GM12878 (cell line): ENCODE measurements around the gene ANO8. TPM values are rescaled to one million over a fixed set of nuclear protein-coding genes. Genes with fewer than 3 reads are reported as not detected.
A peak's percentile ranks its signal among the peaks of the same experiment; 100 is the strongest.

Experiments used
- ATAC-seq: fragments of 200-7000 bp; cut with Tn5 transposase; 3 replicates; pipeline ENCODE4 v1.9.1; 2020; ENCODE audit warnings: mild to moderate bottlenecking, moderate library complexity
- BruUV-seq: library from RNA; stranded (reverse); fragments of 400-500 nt; replicated peaks from 2 replicates; lab custom pipeline; 2021; lab: Mats Ljungman, UMichigan
- CTCF ChIA-PET: fragments of 300-600 bp; sonication (Branson Sonifier 250); formaldehyde crosslinking; extraction: SDS; loops from one replicate; lab custom pipeline; 2021; ENCODE audit warnings: inconsistent platforms; lab: Yijun Ruan, JAX
- POLR2A ChIA-PET: fragments of 350-600 bp; formaldehyde crosslinking; extraction: SDS; loops from one replicate; lab custom pipeline; 2021; ENCODE audit warnings: inconsistent platforms; lab: Charles Lee
- RAD21 ChIA-PET: fragments of 300-600 bp; sonication (Branson Sonifier 250); formaldehyde crosslinking; loops from one replicate; lab custom pipeline; 2023; ENCODE audit warnings: antibody characterized with exemption; ENCODE audit not compliant: unreplicated experiment; lab: Charles Lee
- SMC1A ChIA-PET: fragments of 300-600 bp; sonication (Branson Sonifier 250); formaldehyde crosslinking; loops from one replicate; lab custom pipeline; 2023; ENCODE audit not compliant: unreplicated experiment, uncharacterized antibody; lab: Charles Lee
- DNase-seq: peaks from one replicate; pipeline ENCODE4 v3.0.0-alpha.2; 2011; ENCODE audit warnings: low read depth, low spot score
- FAIRE-seq: peaks from 3 replicates; lab custom pipeline; 2011; peaks lifted over from hg19 to GRCh38; lab: Jason Lieb, UNC
- H2AFZ ChIP-seq: 2 replicates; pipeline ENCODE4 v1.6.0; 2011; ENCODE audit warnings: low read depth, low read length, control low read depth; ENCODE audit not compliant: control insufficient read depth
- H3K27ac ChIP-seq: 2 replicates; pipeline ENCODE4 v1.5.1; 2011; ENCODE audit warnings: control low read depth; ENCODE audit not compliant: control insufficient read depth, insufficient read depth
- H3K27me3 ChIP-seq, 2 experiments: replicated peaks in 1 of 2; 2 replicates each; pipeline versions ENCODE4 v1.6.0 to v1.6.1; 2011; ENCODE audit warnings: low read length in 1 of 2; ENCODE audit not compliant: control insufficient read depth in 2 of 2, insufficient read depth in 2 of 2
- H3K36me3 ChIP-seq, 2 experiments: 2 replicates each; pipeline ENCODE4 v1.5.1; 2011; ENCODE audit warnings: low read length in 1 of 2; ENCODE audit not compliant: control insufficient read depth in 2 of 2, insufficient read depth in 2 of 2
- H3K4me1 ChIP-seq: 2 replicates; pipeline ENCODE4 v1.6.1; 2011; ENCODE audit warnings: mild to moderate bottlenecking, low read length, moderate library complexity, mixed read lengths; ENCODE audit not compliant: control insufficient read depth, insufficient read depth
- H3K4me2 ChIP-seq: 2 replicates; pipeline ENCODE4 v1.6.0; 2011; ENCODE audit warnings: control low read depth; ENCODE audit not compliant: control insufficient read depth, insufficient read depth
- H3K4me3 ChIP-seq: fragments of 200-600 bp; sonication (generic); 2 replicates; pipeline ENCODE4 v1.5.1; 2016
- H3K79me2 ChIP-seq: 2 replicates; pipeline ENCODE4 v1.6.0; 2011; ENCODE audit warnings: low read length; ENCODE audit not compliant: control insufficient read depth, insufficient read depth
- H3K9ac ChIP-seq: 2 replicates; pipeline ENCODE4 v1.8.0; 2011; ENCODE audit warnings: low read length, control low read depth, mixed read lengths; ENCODE audit not compliant: control insufficient read depth, insufficient read depth
- H3K9me3 ChIP-seq: replicated peaks from 3 replicates; pipeline ENCODE4 v1.5.1; 2011; ENCODE audit warnings: mild to moderate bottlenecking, low read length; ENCODE audit not compliant: control insufficient read depth, insufficient read depth
- H4K20me1 ChIP-seq: 2 replicates; pipeline ENCODE4 v1.6.0; 2011; ENCODE audit not compliant: control insufficient read depth, insufficient read depth
- CREM ChIP-seq: IDR thresholded peaks from 2 replicates; pipeline ENCODE4 v1.6.1; 2014; ENCODE audit warnings: antibody characterized with exemption, low read depth
- ELK1 ChIP-seq: IDR thresholded peaks from 2 replicates; pipeline ENCODE4 v1.6.1; 2012; ENCODE audit warnings: low read depth, low read length, improper control_type of control experiment
- ETV6 ChIP-seq, 2 experiments: fragments of 450-650 bp in 1 of 2; IDR thresholded peaks in 1 of 2; conservative IDR thresholded peaks in 1 of 2; 2 replicates each; pipeline ENCODE4 v1.6.1; 2014; ENCODE audit warnings: antibody characterized with exemption in 1 of 2, borderline replicate concordance in 1 of 2, low read depth in 1 of 2, mild to moderate bottlenecking in 1 of 2, moderate library complexity in 1 of 2
- NBN ChIP-seq: fragments of 450-650 bp; IDR thresholded peaks from 2 replicates; pipeline ENCODE4 v1.6.1; 2016
- NFIC ChIP-seq: IDR thresholded peaks from 2 replicates; pipeline ENCODE4 v1.6.1; 2012; ENCODE audit warnings: low read depth, mild to moderate bottlenecking, inconsistent platforms, low read length, moderate library complexity
- NFYB ChIP-seq: IDR thresholded peaks from 2 replicates; pipeline ENCODE4 v1.6.1; 2011; ENCODE audit warnings: low read depth, mild to moderate bottlenecking, low read length, improper control_type of control experiment, moderate library complexity; ENCODE audit not compliant: insufficient read depth
- NKRF ChIP-seq: fragments of 450-650 bp; conservative IDR thresholded peaks from 2 replicates; pipeline ENCODE4 v1.6.1; 2017; ENCODE audit warnings: mild to moderate bottlenecking, moderate library complexity
- POLR2A ChIP-seq: IDR thresholded peaks from 2 replicates; pipeline ENCODE4 v1.6.1; 2011; ENCODE audit warnings: low read depth, mild to moderate bottlenecking, low read length
- REST ChIP-seq: IDR thresholded peaks from 2 replicates; pipeline ENCODE4 v1.6.1; 2012; ENCODE audit warnings: mild to moderate bottlenecking, low read depth, low read length
- RUNX3 ChIP-seq: IDR thresholded peaks from 2 replicates; pipeline ENCODE4 v1.6.1; 2012; ENCODE audit warnings: low read length, inconsistent platforms
- TAF1 ChIP-seq: IDR thresholded peaks from 2 replicates; pipeline ENCODE4 v1.6.1; 2011; ENCODE audit warnings: mild to moderate bottlenecking, low read depth, low read length, borderline replicate concordance
- TCF12 ChIP-seq: IDR thresholded peaks from 2 replicates; pipeline ENCODE4 v1.6.1; 2011; ENCODE audit warnings: low read depth, mild to moderate bottlenecking, low read length
- WGBS: methylation state at CpG from one replicate; pipeline ENCODE4 v1.1.6; 2016; ENCODE audit warnings: low lambda C conversion rate; ENCODE audit not compliant: insufficient replicate concordance, insufficient coverage; ENCODE audit errors: missing lambda C conversion rate; 5-methylcytosine and 5-hydroxymethylcytosine counted together
- in situ Hi-C: fragments of 300-500 bp; cut with MboI; formaldehyde crosslinking; loops from 9 replicates; pipeline ENCODE4 v1.14.3; 2018; ENCODE audit warnings: mixed read lengths
- intact Hi-C: fragments of 100-400 bp; cut with micrococcal nuclease; formaldehyde crosslinking; loops from one replicate; pipeline ENCODE4 v1.14.2; 2022; ENCODE audit not compliant: unreplicated experiment
- polyA plus RNA-seq, 11 experiments: library from polyadenylated mRNA; depleted of rRNA in 4 of 11; unstranded in 6 of 11; stranded (reverse) in 5 of 11; fragments of >200 nt; fragmentation: Nextera tagmentation in 4 of 11; fragmentation: Illumina TruSeq in 1 of 11; extraction: Ambion mirVana in 4 of 11; extraction: Trizol in 1 of 11; gene quantifications; 1 replicate in 1 of 11; 2 replicates in 10 of 11; pipeline versions ENCODE4 v1.2.1 to v1.2.3, GENCODE V29; 2011 to 2016; ENCODE audit warnings: inconsistent platforms in 2 of 11, missing spikeins in 2 of 11, low read depth in 1 of 11
- total RNA-seq, 4 experiments: library from RNA; depleted of rRNA in 3 of 4; stranded (reverse); fragments of >200 nt in 3 of 4; fragmentation: Illumina TruSeq in 1 of 4; extraction: Trizol in 1 of 4; gene quantifications; 2 replicates each; pipeline versions ENCODE4 v1.2.1 to v1.2.3, GENCODE V29; 2013 to 2021

Gene ANO8
- total and polyA plus RNA-seq, 10 of the 15 experiments (the other 5 are each of a cell fraction or from before 2014, with no cell fraction given), result 0.04 to 6.7 (median 1.1) TPM

- TF ChIP-seq CREM, result peak; percentile 27; the same call in 1 of the 2 replicates
- TF ChIP-seq POLR2A, result peak; percentile 65
- peak; percentile 33; the same call in 1 of the 2 replicates for TF ChIP-seq TAF1
- TF ChIP-seq RUNX3, result peak; percentile 97
- 0 out of 2 replicates have a peak, but pooled peaks have one; percentile 9 for TF ChIP-seq TCF12
- no peak for TF ChIP-seq NFIC
Measured at GRCh38 chr19:17333611-17334413, 843 bp downstream of the ANO8 start (continued).

GRCh38 chr19:17332677-17333581 is 1.7 kb downstream of the ANO8 start:
- Histone ChIP-seq H3K4me2 (no peak overlapping the region), H3K9ac (no peak overlapping the region), H3K36me3 (no peaks in the 10 kb centered on the region), H3K27me3 (no peaks in the 10 kb centered on the region; a peak in 2 of 4 replicates), H3K4me1 (peaks cover 13% of the 10 kb centered on the region), H3K4me3 (no peak overlapping the region), H3K79me2 (peaks cover 3% of the 10 kb centered on the region; the same call in 1 of the 2 replicates), H3K9me3 (no peaks in the 10 kb centered on the region; the same call in 2 of the 3 replicates), H2AFZ (no peak overlapping the region), H4K20me1 (no peaks in the 10 kb centered on the region), H3K27ac (no peak overlapping the region)
- ChIA-PET POLR2A (interaction anchor here (0.5 to 4.4 kb wide), 5 partner anchors 24 to 395 kb away, joined by 3 to 24 read pairs (median 7); partner anchors contain the start of genes BST2 and DDA1), CTCF (interaction anchor here (1.0 to 2.8 kb wide), 8 partner anchors 24 to 56 kb away, joined by 3 to 9 read pairs (median 5); partner anchors contain the start of genes DDA1 and MRPL34), SMC1A (interaction anchor here (1.1 to 1.7 kb wide), 3 partner anchors 24 to 66 kb away, joined by 3 to 8 read pairs (median 6); partner anchors contain the start of genes BABAM1, DDA1 and MRPL34), RAD21 (interaction anchor here (1.3 to 2.7 kb wide), 2 partner anchors 24 to 267 kb away, joined by 3 to 9 read pairs; partner anchors contain the start of gene DDA1)
- FAIRE-seq, result no peak
- peak; percentile 3 for ATAC-seq
- in situ Hi-C loops, result no loop called here
- 97% methylated on average over 37 of the region's 45 CpGs for WGBS
- peak; percentile 40 for DNase-seq
- intact Hi-C loops, result no loop called here
- no TSS peak for BruUV-seq
- no peak for TF ChIP-seq NBN
- no peak for TF ChIP-seq NKRF
- no peak for TF ChIP-seq REST
- TF ChIP-seq ELK1, result no peak
- no peak for TF ChIP-seq ETV6 (conservative IDR thresholded peaks at IDR 0.05 in 1 of 2, IDR thresholded peaks at IDR 0.05 in 1 of 2; ENCODE audit: borderline replicate concordance in 1 of 2, low read depth in 1 of 2)
- TF ChIP-seq NFIC, result no peak
- TF ChIP-seq NFYB, result peak; percentile 60; the same call in 1 of the 2 replicates
